SK-N-SH (cell line): ENCODE data around the gene FGF18.

Experiments used
- CTCF ChIP-seq: fragments of 200-600 bp; sonication (generic); IDR thresholded peaks from 2 replicates; pipeline ENCODE4 v1.6.1; 2017; ENCODE audit warnings: antibody characterized with exemption, mild to moderate bottlenecking, moderate library complexity
- EP300 ChIP-seq, 2 experiments: IDR thresholded peaks; 2 replicates each; pipeline versions ENCODE4 v1.4.0 to v1.6.1; 2012; ENCODE audit warnings: borderline replicate concordance in 1 of 2, low read depth in 1 of 2, low read length in 1 of 2
- FOXJ3 ChIP-seq: sonication (generic); formaldehyde crosslinking; IDR thresholded peaks from 2 replicates; pipeline ENCODE4 v1.5.1; 2020; ENCODE audit warnings: mild to moderate bottlenecking, missing genetic modification reagents
- GABPA ChIP-seq: IDR thresholded peaks from 2 replicates; pipeline ENCODE4 v1.4.0; 2012; ENCODE audit warnings: low read depth, mild to moderate bottlenecking
- GATA2 ChIP-seq: sonication (generic); formaldehyde crosslinking; IDR thresholded peaks from 2 replicates; pipeline ENCODE4 v1.5.0; 2020; ENCODE audit warnings: mild to moderate bottlenecking, missing genetic modification reagents
- MXI1 ChIP-seq: IDR thresholded peaks from 2 replicates; pipeline ENCODE4 v1.6.1; 2012; ENCODE audit warnings: mild to moderate bottlenecking, low read depth, low read length, improper control_type of control experiment
- POLR2AphosphoS5 ChIP-seq: IDR thresholded peaks from 2 replicates; pipeline ENCODE4 v1.6.1; 2012; ENCODE audit warnings: low read depth, low read length
- RCOR1 ChIP-seq: fragments of 150-350 bp; IDR thresholded peaks from 2 replicates; pipeline ENCODE4 v1.6.1; 2017; ENCODE audit warnings: antibody characterized with exemption, low read length
- SIN3A ChIP-seq: IDR thresholded peaks from 2 replicates; pipeline ENCODE4 v1.6.1; 2012; ENCODE audit warnings: low read depth, mild to moderate bottlenecking, low read length, moderate library complexity, borderline replicate concordance
- SMC3 ChIP-seq: IDR thresholded peaks from 2 replicates; pipeline ENCODE4 v1.6.1; 2012; ENCODE audit warnings: low read depth, low read length, improper control_type of control experiment
- TAF1 ChIP-seq: IDR thresholded peaks from 2 replicates; pipeline ENCODE4 v1.6.1; 2012; ENCODE audit warnings: low read depth, mild to moderate bottlenecking, low read length, moderate library complexity, borderline replicate concordance
- USF1 ChIP-seq: IDR thresholded peaks from 2 replicates; pipeline ENCODE4 v1.4.0; 2012; ENCODE audit warnings: low read depth, borderline replicate concordance
- YY1 ChIP-seq: IDR thresholded peaks from 2 replicates; pipeline ENCODE4 v1.4.0; 2012; ENCODE audit warnings: low read depth, mild to moderate bottlenecking

- TF ChIP-seq YY1, result no peak
- TF ChIP-seq RCOR1, result no peak
- TF ChIP-seq GABPA, result no peak
- TF ChIP-seq EP300 (IDR thresholded peaks at IDR 0.05; ENCODE audit: borderline replicate concordance in 1 of 2, low read depth in 1 of 2, low read length in 1 of 2), result no peak
- no peak for TF ChIP-seq TAF1
- TF ChIP-seq MXI1, result no peak
- no peak for TF ChIP-seq CTCF
- TF ChIP-seq FOXJ3 (CRISPR knock-in tag), result no peak
- TF ChIP-seq GATA2, result no peak
- no peak for TF ChIP-seq POLR2AphosphoS5
- TF ChIP-seq SIN3A, result no peak
- TF ChIP-seq SMC3, result no peak
- TF ChIP-seq USF1, result no peak
Observed at GRCh38 chr5:171447226-171447625, 27.8 kb downstream of the FGF18 start.
